Mesothelial cell of epicardium (in vitro differentiated cells): ENCODE measurements around the gene CCL11. TPM values are rescaled to one million over a fixed set of nuclear protein-coding genes. Genes with fewer than 3 reads are reported as not detected.

Experiments
- DNase-seq, 2 experiments: peaks; one replicate each; pipeline ENCODE4 v3.0.0; 2021; ENCODE audit warnings: low spot score in 2 of 2; ENCODE audit not compliant: unreplicated experiment in 2 of 2
- H3K27ac Mint-ChIP-seq: 2 replicates; pipeline ENCODE4 v1.8.0; 2021; ENCODE audit warnings: mixed read lengths
- H3K27me3 Mint-ChIP-seq: 2 replicates; pipeline ENCODE4 v1.8.0; 2021; ENCODE audit warnings: low read depth, mixed read lengths
- H3K36me3 Mint-ChIP-seq: 2 replicates; pipeline ENCODE4 v1.8.0; 2021; ENCODE audit warnings: mixed read lengths
- H3K4me1 Mint-ChIP-seq: 2 replicates; pipeline ENCODE4 v1.8.0; 2021; ENCODE audit warnings: mixed read lengths
- H3K4me3 Mint-ChIP-seq: 2 replicates; pipeline ENCODE4 v1.8.0; 2021; ENCODE audit warnings: mild to moderate bottlenecking, moderate library complexity, mixed read lengths
- H3K9me3 Mint-ChIP-seq: 2 replicates; pipeline ENCODE4 v1.8.0; 2021; ENCODE audit warnings: mixed read lengths
- total RNA-seq: library from RNA; stranded (reverse); gene quantifications from 3 replicates; pipeline ENCODE4 v1.2.1, GENCODE V29; 2021
- TF ChIP-seq, protein P1 (sequence below): fragments of 200-600 bp; sonication (generic); IDR thresholded peaks from one replicate; pipeline ENCODE4 v1.5.0; 2021; ENCODE audit warnings: antibody characterized with exemption; ENCODE audit not compliant: unreplicated experiment

The CCL11 gene
- not detected in 3 replicates for total RNA-seq

DNA sequence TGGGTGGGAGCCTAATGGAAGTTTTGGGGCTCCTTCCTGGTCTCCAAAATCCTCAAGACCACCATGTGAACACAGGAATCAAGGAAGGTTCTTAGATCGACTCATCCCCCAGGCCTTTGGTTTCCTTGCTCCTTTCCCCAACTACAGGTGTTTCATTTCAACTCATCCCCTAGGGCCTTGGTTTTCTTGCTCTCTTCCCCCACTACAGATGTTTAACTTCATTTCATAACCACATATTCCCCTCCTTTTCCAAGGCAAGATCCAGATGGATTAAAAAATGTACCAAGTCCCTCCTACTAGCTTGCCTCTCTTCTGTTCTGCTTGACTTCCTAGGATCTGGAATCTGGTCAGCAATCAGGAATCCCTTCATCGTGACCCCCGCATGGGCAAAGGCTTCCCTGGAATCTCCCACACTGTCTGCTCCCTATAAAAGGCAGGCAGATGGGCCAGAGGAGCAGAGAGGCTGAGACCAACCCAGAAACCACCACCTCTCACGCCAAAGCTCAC lies at the start of gene CCL11:
Gene CCL11 (plus strand): TSS at position 457 of the 507 bp plus-strand sequence. CDS start 67 bp downstream, outside the sequence.
- no peak within 1 kb of the TSS for H3K4me3 Mint-ChIP-seq
- H3K4me1 Mint-ChIP-seq, result no peaks in the 10 kb centered on the region
- H3K9me3 Mint-ChIP-seq, result no peaks in the 10 kb centered on the region
- H3K27me3 Mint-ChIP-seq, result peaks cover 71% of the 10 kb centered on the region
- H3K27ac Mint-ChIP-seq, result no peak within 1 kb of the TSS
- no peaks in the 10 kb centered on the region for H3K36me3 Mint-ChIP-seq
- TF ChIP-seq, protein P1, sequence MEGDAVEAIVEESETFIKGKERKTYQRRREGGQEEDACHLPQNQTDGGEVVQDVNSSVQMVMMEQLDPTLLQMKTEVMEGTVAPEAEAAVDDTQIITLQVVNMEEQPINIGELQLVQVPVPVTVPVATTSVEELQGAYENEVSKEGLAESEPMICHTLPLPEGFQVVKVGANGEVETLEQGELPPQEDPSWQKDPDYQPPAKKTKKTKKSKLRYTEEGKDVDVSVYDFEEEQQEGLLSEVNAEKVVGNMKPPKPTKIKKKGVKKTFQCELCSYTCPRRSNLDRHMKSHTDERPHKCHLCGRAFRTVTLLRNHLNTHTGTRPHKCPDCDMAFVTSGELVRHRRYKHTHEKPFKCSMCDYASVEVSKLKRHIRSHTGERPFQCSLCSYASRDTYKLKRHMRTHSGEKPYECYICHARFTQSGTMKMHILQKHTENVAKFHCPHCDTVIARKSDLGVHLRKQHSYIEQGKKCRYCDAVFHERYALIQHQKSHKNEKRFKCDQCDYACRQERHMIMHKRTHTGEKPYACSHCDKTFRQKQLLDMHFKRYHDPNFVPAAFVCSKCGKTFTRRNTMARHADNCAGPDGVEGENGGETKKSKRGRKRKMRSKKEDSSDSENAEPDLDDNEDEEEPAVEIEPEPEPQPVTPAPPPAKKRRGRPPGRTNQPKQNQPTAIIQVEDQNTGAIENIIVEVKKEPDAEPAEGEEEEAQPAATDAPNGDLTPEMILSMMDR, result no peak
- DNase-seq, result no peak

DNA sequence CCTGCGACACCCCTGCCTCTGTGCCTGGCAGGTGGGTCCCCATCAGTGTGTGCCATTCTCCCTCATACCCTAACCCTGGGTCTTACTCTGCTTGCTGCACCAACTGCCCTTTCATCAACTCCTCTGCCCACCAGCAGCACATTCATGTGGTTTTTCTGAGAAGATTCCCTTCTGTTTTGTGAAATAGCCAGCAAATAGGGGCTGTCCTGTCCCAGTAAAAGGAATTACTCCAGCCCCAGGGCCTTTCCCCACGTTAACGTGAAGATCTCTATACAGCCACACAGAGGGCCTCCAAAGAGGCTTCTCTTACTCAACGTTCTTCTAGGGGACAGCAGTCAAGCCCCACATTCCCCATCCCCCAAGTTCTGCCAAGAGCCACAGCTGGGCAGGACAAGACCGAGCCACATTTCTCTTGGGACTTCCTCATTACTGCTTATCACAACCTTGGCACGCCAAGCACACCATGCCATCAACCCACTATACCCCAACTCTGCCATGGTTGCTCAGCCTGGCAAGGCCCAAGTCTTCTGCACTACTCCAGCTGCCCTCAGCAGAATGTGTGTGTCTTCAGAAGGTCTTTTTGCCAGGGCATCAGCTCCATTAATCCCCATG lies 49.2 kb upstream of the CCL11 start:
- Mint-ChIP-seq H3K27ac (no peak overlapping the region), H3K9me3 (no peaks in the 10 kb centered on the region), H3K27me3 (no peaks in the 10 kb centered on the region), H3K36me3 (no peaks in the 10 kb centered on the region), H3K4me1 (peaks cover 28% of the 10 kb centered on the region), H3K4me3 (no peak overlapping the region)
- DNase-seq, result no peak
- TF ChIP-seq, protein P1, result no peak

DNA sequence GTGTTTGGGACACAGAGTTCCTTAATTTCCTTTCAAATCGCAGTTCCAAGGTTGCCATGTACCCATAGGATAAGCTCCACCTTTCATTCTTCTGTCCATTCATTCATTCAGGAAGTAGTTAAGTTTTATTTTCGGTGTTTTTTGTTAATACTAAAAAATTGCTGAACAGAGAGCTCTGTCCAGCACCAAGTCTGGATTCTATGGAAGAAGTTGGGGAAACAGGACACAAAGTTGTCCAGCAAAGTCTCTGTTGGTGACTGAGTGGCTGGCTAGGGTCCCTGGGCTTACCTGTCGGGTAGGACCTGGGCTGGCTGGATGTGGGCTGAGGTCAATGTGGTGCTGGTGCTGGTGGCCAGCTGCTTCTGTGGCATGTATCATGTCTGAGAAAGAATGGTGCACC lies 48.1 kb upstream of the CCL11 start:
- DNase-seq, result no peak

DNA sequence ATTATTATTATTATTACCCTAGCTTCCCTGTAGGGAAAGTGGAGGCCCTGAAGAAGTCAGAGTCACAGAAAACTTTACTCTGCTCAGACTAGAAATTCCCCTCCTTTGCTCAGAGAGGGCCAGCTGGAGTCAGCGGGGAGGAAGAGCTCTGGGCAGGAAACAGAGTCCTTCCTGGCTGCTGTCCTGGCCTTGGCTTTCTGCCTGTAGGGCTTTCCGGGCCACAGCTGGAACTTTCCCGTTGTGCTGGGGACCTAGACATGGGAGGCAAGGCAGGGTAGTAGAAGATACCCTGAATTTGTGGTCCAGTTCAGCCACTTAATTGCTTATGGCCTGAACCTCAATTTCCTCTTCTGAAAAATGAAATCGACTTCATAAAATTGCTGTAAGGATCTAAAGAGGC lies 44.5 kb upstream of the CCL11 start:
- Mint-ChIP-seq H3K4me3 (no peak overlapping the region), H3K27me3 (no peaks in the 10 kb centered on the region), H3K27ac (no peak overlapping the region), H3K4me1 (peaks cover 9% of the 10 kb centered on the region), H3K9me3 (no peaks in the 10 kb centered on the region), H3K36me3 (no peaks in the 10 kb centered on the region)
- TF ChIP-seq, protein P1, result no peak
- DNase-seq, result no peak

More for the DNA sequence above, 48.1 kb upstream of the CCL11 start:
- Mint-ChIP-seq H3K9me3 (no peaks in the 10 kb centered on the region), H3K4me1 (peaks cover 28% of the 10 kb centered on the region), H3K4me3 (no peak overlapping the region), H3K36me3 (no peaks in the 10 kb centered on the region), H3K27me3 (no peaks in the 10 kb centered on the region), H3K27ac (no peak overlapping the region)
- TF ChIP-seq, protein P1, result no peak

DNA sequence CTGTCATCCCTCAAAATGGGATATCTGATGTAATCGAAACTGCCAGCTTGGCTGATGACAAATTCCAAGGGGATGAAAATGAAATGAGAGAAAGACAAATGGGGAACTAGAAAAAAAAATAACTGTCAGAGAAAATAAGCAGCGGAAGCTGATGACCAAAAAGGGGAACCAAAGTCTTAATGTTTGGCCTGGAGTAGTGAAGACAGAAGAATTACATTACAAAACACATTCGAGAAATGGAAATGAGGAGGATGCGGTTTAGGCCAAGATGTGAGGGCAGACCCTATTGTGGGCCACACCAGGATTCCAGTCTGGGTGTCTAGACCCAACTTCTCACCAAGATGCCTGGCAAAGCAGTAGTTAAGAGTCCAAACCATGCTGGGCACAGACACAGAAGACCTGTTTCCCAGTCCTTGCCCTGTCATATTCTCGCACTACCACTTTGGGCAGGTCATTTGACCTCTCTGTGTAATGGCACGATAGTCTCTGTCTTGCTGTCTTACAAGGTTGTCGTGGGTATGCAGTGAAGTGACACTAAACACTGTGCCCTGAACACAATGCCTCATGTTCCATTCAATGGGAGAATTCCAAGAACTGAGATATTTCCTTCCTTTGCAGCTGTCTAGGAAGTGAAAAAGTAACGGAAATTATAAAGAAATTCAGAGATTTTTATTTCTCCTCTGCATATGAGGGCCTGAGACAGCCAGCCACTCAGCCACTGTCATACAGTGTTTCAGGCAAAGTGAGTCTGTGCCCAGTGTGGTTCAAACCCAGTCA lies 42.8 kb upstream of the CCL11 start:
- Mint-ChIP-seq H3K4me1 (peaks cover 9% of the 10 kb centered on the region), H3K4me3 (no peak overlapping the region)

More for the DNA sequence above, 42.8 kb upstream of the CCL11 start:
- Mint-ChIP-seq H3K27ac (no peak overlapping the region), H3K27me3 (peaks cover 2% of the 10 kb centered on the region), H3K36me3 (no peaks in the 10 kb centered on the region), H3K9me3 (no peaks in the 10 kb centered on the region)
- no peak for DNase-seq
- TF ChIP-seq, protein P1, result no peak
